ENCODE measurements around the gene PDGFD. TPM values are rescaled to one million over a fixed set of nuclear protein-coding genes. Genes with fewer than 3 reads are reported as not detected.

PDGFD gene
- polyA plus RNA-seq, 1 donor (not counting 4 experiments of a cell fraction or from before 2014, with no cell fraction given): 0.28 TPM

- Histone ChIP-seq H3K9ac (ENCODE audit: control insufficient read depth, extremely low read depth, insufficient read depth, low read length) (no peak overlapping the region), H3K27me3 (ENCODE audit: control insufficient read depth, extremely low read depth, insufficient read depth, low read length) (no peaks in the 10 kb centered on the region), H3K36me3 (ENCODE audit: control insufficient read depth in 2 of 2, extremely low read depth in 1 of 2, insufficient read depth in 2 of 2, low read length in 2 of 2) (no peaks in the 10 kb centered on the region), H3K4me2 (ENCODE audit: control insufficient read depth, extremely low read depth, insufficient read depth, low read depth, low read length) (no peak overlapping the region), H3K9me1 (ENCODE audit: control insufficient read depth, extremely low read depth, insufficient read depth, low read length) (no peaks in the 10 kb centered on the region), H3K9me3 (ENCODE audit: control insufficient read depth, low read depth, low read length) (no peaks in the 10 kb centered on the region), H3K4me1 (ENCODE audit: control insufficient read depth, extremely low read depth, insufficient read depth, low read length) (no peaks in the 10 kb centered on the region), H3K79me2 (ENCODE audit: control insufficient read depth, insufficient read depth, low read length) (no peaks in the 10 kb centered on the region), H3K4me3 (ENCODE audit: control insufficient read depth in 2 of 3, extremely low read depth in 1 of 3, insufficient read depth in 2 of 3, low read depth in 1 of 3, low read length in 3 of 3) (no peak overlapping the region), H4K20me1 (ENCODE audit: control insufficient read depth, extremely low read depth, insufficient read depth, low read length) (no peaks in the 10 kb centered on the region), H2AFZ (ENCODE audit: control insufficient read depth, low read length) (no peak overlapping the region), H3K27ac (ENCODE audit: control insufficient read depth, insufficient read depth, low read length) (no peak overlapping the region)
- TF ChIP-seq CTCF (optimal IDR thresholded peaks at IDR 0.05 in 1 of 3, IDR thresholded peaks at IDR 0.05 in 1 of 3, conservative IDR thresholded peaks at IDR 0.05 in 1 of 3; ENCODE audit: extremely low read depth in 1 of 3, insufficient read depth in 2 of 3, low read length in 3 of 3): no peak
- TF ChIP-seq EZH2 (IDR thresholded peaks at IDR 0.05; ENCODE audit: low read length): no peak
- no peak for FAIRE-seq
- no peak for DNase-seq (ENCODE audit: low read depth, low spot score)
- dilution Hi-C loops (cut with MboI; ENCODE audit: extremely low pct_ligation_motif_present, low sequenced_read_pairs): no loop called here
Measured at GRCh38 chr11:104127828-104128227, 36.1 kb downstream of the PDGFD start.

DNA sequence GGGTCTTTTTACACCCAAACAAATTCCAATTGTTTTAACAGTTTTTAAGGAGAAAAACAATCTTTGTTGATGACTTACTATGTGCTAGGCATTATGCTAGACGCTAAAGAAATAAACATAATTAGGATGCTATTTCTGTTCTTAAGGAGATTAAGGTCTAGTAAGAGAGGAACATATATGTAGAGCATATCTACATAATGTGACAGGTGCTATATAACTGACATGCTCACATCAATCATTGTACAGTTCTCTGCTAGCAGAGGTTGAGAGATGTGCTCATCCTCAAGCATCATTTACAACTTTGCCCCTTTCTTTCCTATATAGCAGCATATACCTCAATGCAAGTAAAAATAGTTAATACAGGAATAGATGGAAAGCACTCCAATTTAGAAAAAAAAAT lies 37.5 kb downstream of the PDGFD start:
- H3K4me1 ChIP-seq (ENCODE audit: control insufficient read depth, extremely low read depth, insufficient read depth, low read length): no peaks in the 10 kb centered on the region
- dilution Hi-C loops (cut with MboI; ENCODE audit: extremely low pct_ligation_motif_present, low sequenced_read_pairs): no loop called here

More for the DNA sequence above, 37.5 kb downstream of the PDGFD start:
- no peak overlapping the region for H2AFZ ChIP-seq (ENCODE audit: control insufficient read depth, low read length)
- no peak for TF ChIP-seq EZH2 (IDR thresholded peaks at IDR 0.05; ENCODE audit: low read length)
- no peak for TF ChIP-seq CTCF (optimal IDR thresholded peaks at IDR 0.05 in 1 of 3, IDR thresholded peaks at IDR 0.05 in 1 of 3, conservative IDR thresholded peaks at IDR 0.05 in 1 of 3; ENCODE audit: extremely low read depth in 1 of 3, insufficient read depth in 2 of 3, low read length in 3 of 3)
- no peaks in the 10 kb centered on the region for H4K20me1 ChIP-seq (ENCODE audit: control insufficient read depth, extremely low read depth, insufficient read depth, low read length)
- no peaks in the 10 kb centered on the region for H3K36me3 ChIP-seq (ENCODE audit: control insufficient read depth in 2 of 2, extremely low read depth in 1 of 2, insufficient read depth in 2 of 2, low read length in 2 of 2)
- no peak overlapping the region for H3K4me3 ChIP-seq (ENCODE audit: control insufficient read depth in 2 of 3, extremely low read depth in 1 of 3, insufficient read depth in 2 of 3, low read depth in 1 of 3, low read length in 3 of 3)
- H3K4me2 ChIP-seq (ENCODE audit: control insufficient read depth, extremely low read depth, insufficient read depth, low read depth, low read length): no peak overlapping the region
- no peaks in the 10 kb centered on the region for H3K9me1 ChIP-seq (ENCODE audit: control insufficient read depth, extremely low read depth, insufficient read depth, low read length)
- no peak for DNase-seq (ENCODE audit: low read depth, low spot score)
- no peaks in the 10 kb centered on the region for H3K9me3 ChIP-seq (ENCODE audit: control insufficient read depth, low read depth, low read length)
- H3K9ac ChIP-seq (ENCODE audit: control insufficient read depth, extremely low read depth, insufficient read depth, low read length): no peak overlapping the region
- H3K27ac ChIP-seq (ENCODE audit: control insufficient read depth, insufficient read depth, low read length): no peak overlapping the region
- no peaks in the 10 kb centered on the region for H3K27me3 ChIP-seq (ENCODE audit: control insufficient read depth, extremely low read depth, insufficient read depth, low read length)
- H3K79me2 ChIP-seq (ENCODE audit: control insufficient read depth, insufficient read depth, low read length): no peaks in the 10 kb centered on the region
- no peak for FAIRE-seq
